GM12878 (cell line): ENCODE measurements around the gene NEK1. TPM values are rescaled to one million over a fixed set of nuclear protein-coding genes. Genes with fewer than 3 reads are reported as not detected.

Experiments used
- BACH1 ChIP-seq: fragments of 450-650 bp; IDR thresholded peaks from 2 replicates; pipeline ENCODE4 v1.6.1; 2017; ENCODE audit warnings: mild to moderate bottlenecking, borderline replicate concordance
- ESRRA ChIP-seq: IDR thresholded peaks from 2 replicates; pipeline ENCODE4 v1.6.1; 2012; ENCODE audit warnings: mild to moderate bottlenecking, low read length, improper control_type of control experiment
- IRF4 ChIP-seq: IDR thresholded peaks from 2 replicates; pipeline ENCODE4 v1.6.1; 2011; ENCODE audit warnings: low read depth, low read length
- JUNB ChIP-seq: IDR thresholded peaks from 2 replicates; pipeline ENCODE4 v1.6.1; 2016; ENCODE audit warnings: antibody characterized with exemption, mild to moderate bottlenecking
- POLR2A ChIP-seq: IDR thresholded peaks from 2 replicates; pipeline ENCODE4 v1.6.1; 2011; ENCODE audit warnings: low read depth, mild to moderate bottlenecking, low read length
- SIX5 ChIP-seq: IDR thresholded peaks from 2 replicates; pipeline ENCODE4 v1.6.1; 2011; ENCODE audit warnings: mild to moderate bottlenecking, low read depth, low read length, moderate library complexity; ENCODE audit not compliant: severe bottlenecking
- SUPT20H ChIP-seq: IDR thresholded peaks from 2 replicates; pipeline ENCODE4 v1.6.1; 2011; ENCODE audit warnings: low read depth, mild to moderate bottlenecking, low read length, moderate library complexity, borderline replicate concordance; ENCODE audit not compliant: control insufficient read depth
- polyA plus RNA-seq, 11 experiments: library from polyadenylated mRNA; depleted of rRNA in 4 of 11; unstranded in 6 of 11; stranded (reverse) in 5 of 11; fragments of >200 nt; fragmentation: Nextera tagmentation in 4 of 11; fragmentation: Illumina TruSeq in 1 of 11; extraction: Ambion mirVana in 4 of 11; extraction: Trizol in 1 of 11; gene quantifications; 1 replicate in 1 of 11; 2 replicates in 10 of 11; pipeline versions ENCODE4 v1.2.1 to v1.2.3, GENCODE V29; 2011 to 2016; ENCODE audit warnings: inconsistent platforms in 2 of 11, missing spikeins in 2 of 11, low read depth in 1 of 11
- total RNA-seq, 4 experiments: library from RNA; depleted of rRNA in 3 of 4; stranded (reverse); fragments of >200 nt in 3 of 4; fragmentation: Illumina TruSeq in 1 of 4; extraction: Trizol in 1 of 4; gene quantifications; 2 replicates each; pipeline versions ENCODE4 v1.2.1 to v1.2.3, GENCODE V29; 2013 to 2021
- TF ChIP-seq, protein P1 (sequence below): fragments of 450-650 bp; formaldehyde crosslinking; IDR thresholded peaks from 2 replicates; pipeline ENCODE4 v1.5.0; 2022; ENCODE audit warnings: mild to moderate bottlenecking, missing genetic modification characterization
- TF ChIP-seq, protein P2 (sequence below), 3 experiments: IDR thresholded peaks in 2 of 3; conservative IDR thresholded peaks in 1 of 3; 2 replicates each; pipeline ENCODE4 v1.5.1; 2011; ENCODE audit warnings: low read depth in 3 of 3, low read length in 3 of 3, mild to moderate bottlenecking in 3 of 3, control low read depth in 2 of 3, moderate library complexity in 2 of 3, inconsistent platforms in 1 of 3, mixed read lengths in 1 of 3; ENCODE audit not compliant: control insufficient read depth in 2 of 3, insufficient read depth in 1 of 3; ENCODE audit errors: extremely low read depth in 1 of 3

Gene NEK1
- total and polyA plus RNA-seq, 10 of the 15 experiments (the other 5 are each of a cell fraction or from before 2014, with no cell fraction given), result 4.9 to 16.1 (median 7.5) TPM

DNA sequence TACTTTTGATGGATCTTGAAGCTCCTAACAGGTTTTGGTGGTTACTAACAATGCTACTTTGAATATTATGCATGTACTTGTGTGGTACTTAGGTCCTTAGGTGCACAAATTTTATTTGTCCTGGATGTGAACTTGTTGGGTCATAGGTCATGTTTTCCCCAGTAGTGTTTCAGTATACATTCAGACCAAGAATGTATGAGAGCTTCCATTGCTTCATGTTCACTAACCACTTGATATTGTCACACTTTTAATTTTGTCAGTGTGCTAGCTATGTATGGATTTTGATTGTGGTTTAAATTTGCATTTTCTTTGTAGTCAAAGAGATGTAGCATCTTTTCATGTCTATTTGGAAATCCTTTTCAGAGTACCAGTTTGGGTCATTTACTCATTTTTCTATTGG, 40.2 kb upstream of the NEK1 start (continued):
- TF ChIP-seq, protein P1, sequence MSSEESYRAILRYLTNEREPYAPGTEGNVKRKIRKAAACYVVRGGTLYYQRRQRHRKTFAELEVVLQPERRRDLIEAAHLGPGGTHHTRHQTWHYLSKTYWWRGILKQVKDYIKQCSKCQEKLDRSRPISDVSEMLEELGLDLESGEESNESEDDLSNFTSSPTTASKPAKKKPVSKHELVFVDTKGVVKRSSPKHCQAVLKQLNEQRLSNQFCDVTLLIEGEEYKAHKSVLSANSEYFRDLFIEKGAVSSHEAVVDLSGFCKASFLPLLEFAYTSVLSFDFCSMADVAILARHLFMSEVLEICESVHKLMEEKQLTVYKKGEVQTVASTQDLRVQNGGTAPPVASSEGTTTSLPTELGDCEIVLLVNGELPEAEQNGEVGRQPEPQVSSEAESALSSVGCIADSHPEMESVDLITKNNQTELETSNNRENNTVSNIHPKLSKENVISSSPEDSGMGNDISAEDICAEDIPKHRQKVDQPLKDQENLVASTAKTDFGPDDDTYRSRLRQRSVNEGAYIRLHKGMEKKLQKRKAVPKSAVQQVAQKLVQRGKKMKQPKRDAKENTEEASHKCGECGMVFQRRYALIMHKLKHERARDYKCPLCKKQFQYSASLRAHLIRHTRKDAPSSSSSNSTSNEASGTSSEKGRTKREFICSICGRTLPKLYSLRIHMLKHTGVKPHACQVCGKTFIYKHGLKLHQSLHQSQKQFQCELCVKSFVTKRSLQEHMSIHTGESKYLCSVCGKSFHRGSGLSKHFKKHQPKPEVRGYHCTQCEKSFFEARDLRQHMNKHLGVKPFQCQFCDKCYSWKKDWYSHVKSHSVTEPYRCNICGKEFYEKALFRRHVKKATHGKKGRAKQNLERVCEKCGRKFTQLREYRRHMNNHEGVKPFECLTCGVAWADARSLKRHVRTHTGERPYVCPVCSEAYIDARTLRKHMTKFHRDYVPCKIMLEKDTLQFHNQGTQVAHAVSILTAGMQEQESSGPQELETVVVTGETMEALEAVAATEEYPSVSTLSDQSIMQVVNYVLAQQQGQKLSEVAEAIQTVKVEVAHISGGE (CRISPR knock-in tag), result no peak
- TF ChIP-seq, protein P2, sequence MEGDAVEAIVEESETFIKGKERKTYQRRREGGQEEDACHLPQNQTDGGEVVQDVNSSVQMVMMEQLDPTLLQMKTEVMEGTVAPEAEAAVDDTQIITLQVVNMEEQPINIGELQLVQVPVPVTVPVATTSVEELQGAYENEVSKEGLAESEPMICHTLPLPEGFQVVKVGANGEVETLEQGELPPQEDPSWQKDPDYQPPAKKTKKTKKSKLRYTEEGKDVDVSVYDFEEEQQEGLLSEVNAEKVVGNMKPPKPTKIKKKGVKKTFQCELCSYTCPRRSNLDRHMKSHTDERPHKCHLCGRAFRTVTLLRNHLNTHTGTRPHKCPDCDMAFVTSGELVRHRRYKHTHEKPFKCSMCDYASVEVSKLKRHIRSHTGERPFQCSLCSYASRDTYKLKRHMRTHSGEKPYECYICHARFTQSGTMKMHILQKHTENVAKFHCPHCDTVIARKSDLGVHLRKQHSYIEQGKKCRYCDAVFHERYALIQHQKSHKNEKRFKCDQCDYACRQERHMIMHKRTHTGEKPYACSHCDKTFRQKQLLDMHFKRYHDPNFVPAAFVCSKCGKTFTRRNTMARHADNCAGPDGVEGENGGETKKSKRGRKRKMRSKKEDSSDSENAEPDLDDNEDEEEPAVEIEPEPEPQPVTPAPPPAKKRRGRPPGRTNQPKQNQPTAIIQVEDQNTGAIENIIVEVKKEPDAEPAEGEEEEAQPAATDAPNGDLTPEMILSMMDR (IDR thresholded peaks at IDR 0.05 in 2 of 3, conservative IDR thresholded peaks at IDR 0.05 in 1 of 3; ENCODE audit: control insufficient read depth in 2 of 3, extremely low read depth in 1 of 3, insufficient read depth in 1 of 3, low read depth in 3 of 3, low read length in 3 of 3), result no peak
- TF ChIP-seq BACH1, result no peak
- TF ChIP-seq JUNB, result no peak
- TF ChIP-seq SUPT20H, result no peak
- no peak for TF ChIP-seq ESRRA
- TF ChIP-seq SIX5, result no peak
- no peak for TF ChIP-seq POLR2A
- no peak for TF ChIP-seq IRF4
